ENCODE results near the gene RAB3B.

Gene RAB3B, protein sequence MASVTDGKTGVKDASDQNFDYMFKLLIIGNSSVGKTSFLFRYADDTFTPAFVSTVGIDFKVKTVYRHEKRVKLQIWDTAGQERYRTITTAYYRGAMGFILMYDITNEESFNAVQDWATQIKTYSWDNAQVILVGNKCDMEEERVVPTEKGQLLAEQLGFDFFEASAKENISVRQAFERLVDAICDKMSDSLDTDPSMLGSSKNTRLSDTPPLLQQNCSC

DNA sequence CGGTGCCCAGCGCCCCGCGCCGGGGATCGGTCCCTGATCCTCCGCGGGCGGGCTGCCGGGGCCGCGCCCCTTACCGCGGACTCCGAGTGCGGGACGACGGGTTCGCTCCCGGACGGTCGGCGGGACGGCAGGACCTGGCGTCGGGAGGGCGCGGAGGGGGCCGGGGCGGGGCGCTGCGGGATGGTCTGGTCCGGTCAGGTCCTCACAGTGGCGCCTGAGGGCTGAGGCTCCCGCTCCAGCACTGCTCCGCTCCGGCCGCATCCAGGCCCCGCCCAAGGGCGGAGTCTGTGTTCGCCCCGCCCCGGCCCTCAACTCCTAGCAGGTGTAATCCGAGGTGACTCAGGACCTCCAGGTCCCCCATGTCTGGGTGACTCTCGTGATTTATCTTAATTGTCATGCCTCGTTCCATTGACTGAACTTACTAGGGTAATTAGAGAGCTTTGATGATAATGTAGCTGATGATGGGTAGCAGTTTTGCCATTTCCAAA lies at the start of gene RAB3B:
Gene RAB3B, minus strand, starts transcription at position 223 of the 488 bp plus-strand sequence. CDS start 13,583 bp downstream, outside the sequence.
- TF ChIP-seq, protein P1, sequence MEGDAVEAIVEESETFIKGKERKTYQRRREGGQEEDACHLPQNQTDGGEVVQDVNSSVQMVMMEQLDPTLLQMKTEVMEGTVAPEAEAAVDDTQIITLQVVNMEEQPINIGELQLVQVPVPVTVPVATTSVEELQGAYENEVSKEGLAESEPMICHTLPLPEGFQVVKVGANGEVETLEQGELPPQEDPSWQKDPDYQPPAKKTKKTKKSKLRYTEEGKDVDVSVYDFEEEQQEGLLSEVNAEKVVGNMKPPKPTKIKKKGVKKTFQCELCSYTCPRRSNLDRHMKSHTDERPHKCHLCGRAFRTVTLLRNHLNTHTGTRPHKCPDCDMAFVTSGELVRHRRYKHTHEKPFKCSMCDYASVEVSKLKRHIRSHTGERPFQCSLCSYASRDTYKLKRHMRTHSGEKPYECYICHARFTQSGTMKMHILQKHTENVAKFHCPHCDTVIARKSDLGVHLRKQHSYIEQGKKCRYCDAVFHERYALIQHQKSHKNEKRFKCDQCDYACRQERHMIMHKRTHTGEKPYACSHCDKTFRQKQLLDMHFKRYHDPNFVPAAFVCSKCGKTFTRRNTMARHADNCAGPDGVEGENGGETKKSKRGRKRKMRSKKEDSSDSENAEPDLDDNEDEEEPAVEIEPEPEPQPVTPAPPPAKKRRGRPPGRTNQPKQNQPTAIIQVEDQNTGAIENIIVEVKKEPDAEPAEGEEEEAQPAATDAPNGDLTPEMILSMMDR (IDR thresholded peaks at IDR 0.05) = no peak

DNA sequence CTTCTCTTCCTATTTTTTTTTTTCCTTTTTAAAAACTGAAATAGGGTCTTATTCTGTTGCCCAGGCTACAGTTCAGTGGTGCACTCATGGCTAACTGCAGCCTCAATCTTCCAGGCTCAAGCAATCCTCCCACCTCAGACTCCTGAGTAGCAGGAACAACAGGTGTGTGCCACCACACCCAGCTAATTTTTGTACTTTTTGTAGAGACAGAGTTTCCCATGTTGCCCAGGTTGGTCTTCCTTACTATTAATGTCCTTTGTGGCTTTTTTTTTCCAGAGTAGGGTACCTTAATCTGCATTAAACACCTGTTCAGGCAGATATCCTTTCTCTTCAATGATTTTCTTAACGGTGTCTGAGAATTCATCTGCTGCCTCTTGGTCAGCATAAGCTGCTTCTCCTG lies 47.4 kb upstream of the RAB3B start:
- TF ChIP-seq, protein P1 (IDR thresholded peaks at IDR 0.05) = no peak

DNA sequence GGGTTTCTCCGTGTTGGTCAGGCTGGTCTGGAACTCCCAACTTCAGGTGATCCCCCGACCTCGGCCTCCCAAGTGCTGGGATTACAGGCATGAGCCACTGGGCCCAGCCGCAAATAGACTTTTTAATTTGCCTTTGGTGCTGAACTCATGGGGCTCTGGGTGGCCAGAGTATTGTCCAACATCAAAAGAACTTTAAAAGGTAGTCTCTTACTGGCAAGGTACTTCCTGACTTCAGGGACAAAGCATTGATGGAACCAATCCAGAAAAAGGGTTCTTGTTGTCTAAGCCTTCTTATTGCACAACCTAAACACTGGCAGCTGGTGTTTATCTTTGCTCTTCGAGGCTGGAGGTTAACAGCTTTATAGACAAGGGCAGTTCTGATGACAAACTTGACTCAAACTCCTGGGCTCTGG lies 46.9 kb upstream of the RAB3B start:
- TF ChIP-seq, protein P1 (IDR thresholded peaks at IDR 0.05) = no peak

DNA sequence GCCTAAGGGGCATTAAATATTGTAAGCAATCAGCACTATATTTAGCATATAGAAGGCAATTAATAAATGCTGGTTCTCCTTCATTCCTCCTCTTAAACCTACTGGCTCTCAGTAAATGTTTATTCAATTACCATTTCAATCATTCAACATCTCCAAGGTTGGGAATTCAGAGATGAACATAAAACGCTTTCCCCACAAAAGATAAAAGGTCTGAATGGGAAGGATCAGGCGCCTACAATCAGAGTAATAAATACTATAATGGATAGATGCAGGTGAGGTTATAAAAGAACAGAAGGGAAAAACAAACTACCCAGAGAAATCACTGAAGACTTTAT lies 43.5 kb upstream of the RAB3B start:
- TF ChIP-seq, protein P1 (IDR thresholded peaks at IDR 0.05) = no peak

DNA sequence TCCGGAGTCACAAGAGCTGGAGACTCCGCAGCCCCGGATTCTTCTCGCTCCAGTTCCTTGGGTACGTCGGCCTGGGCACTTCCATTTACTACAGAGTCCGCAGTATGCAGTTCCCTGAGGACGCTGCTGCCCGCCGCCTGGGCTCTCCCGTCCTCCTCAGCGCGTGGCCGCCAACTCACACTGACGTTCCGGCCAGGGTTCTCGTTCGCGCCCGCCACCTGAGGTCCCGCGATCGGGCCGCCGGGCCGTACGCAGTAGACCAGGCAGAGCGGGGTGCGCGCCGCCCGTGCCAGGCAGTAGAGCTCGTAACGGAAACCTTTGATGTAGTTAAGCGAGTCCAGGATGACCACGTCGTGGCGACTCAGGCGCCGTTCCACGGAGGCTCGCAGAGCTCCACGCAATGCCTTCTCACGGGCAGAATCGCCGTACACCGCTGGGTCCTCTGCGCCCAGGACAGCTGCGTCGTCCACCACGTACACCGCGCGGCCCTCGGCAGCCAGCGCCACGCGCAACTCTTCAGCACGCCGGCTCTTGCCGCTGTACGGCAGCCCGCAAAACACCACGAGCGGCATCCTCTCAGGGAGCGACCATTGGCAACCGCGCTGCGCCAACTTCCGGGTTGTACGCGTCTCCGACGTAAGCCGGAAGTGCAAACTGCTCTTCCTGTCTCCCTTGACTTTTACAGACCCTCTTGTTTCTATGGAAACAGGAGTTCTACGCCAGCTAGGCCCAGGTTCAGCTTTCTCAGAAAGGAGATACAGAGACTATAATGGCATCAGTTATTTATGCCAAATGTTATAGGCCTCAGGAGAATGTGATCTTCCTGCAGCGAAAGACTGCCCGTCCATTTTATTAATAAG lies 42.9 kb upstream of the RAB3B start, which contains the start of gene KTI12:
Gene KTI12, minus strand, starts transcription at position 621 of the 860 bp plus-strand sequence. Its CDS starts 49 bp downstream, at position 572.
- TF ChIP-seq, protein P1 (IDR thresholded peaks at IDR 0.05) = no peak

DNA sequence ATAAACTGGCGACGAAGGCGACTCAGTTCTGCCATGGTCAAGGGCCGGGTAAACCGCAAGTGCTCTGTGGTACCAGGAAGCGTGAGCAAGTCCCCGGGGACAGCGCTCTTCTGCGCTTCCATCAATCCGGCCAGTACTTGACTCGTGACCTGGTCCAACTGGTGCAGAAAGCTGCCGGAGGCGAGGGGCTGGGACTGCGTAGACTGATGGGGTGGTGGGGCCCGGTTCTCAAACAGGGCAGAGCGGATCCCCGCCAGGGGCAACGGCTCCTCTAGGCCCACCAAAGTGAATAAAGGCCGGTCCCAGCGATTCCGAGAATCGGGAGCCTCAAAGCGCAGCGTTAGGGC lies 42.3 kb upstream of the RAB3B start:
- TF ChIP-seq, protein P1 (IDR thresholded peaks at IDR 0.05) = no peak

DNA sequence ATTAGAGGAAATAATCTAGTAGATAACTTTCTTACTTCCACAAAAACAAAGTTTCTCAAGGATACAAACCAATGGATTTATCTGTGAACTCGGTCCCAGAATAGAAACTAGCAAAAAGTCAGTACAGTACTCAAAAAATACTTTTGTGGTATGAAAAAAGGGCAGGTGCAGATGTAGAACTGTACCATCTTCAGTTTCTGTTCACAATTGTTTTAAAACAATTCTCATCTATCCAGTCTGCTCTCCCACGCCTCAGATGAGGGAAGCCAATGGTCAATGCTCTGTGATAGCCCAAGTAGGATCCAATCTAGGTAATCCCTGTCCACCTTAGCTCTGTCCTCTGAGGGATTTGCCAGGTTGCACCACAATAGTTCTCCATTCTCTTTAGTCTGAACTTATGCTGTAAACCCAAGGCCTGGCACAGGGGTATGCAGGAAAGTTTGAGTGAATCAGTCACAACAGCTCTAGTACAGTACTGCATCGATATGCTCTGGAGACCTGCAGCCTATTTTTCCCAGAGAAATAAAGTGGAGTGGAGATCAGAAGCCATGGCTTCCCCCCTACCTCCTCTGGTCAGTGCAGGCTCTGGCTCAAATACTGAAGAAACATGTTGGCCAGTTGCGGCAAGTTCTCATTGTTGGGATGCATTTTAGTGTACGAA lies 41.8 kb upstream of the RAB3B start:
- TF ChIP-seq, protein P1 (IDR thresholded peaks at IDR 0.05) = no peak

Data from LNCAP (cell line).